Measurements from ENCODE around the gene KRT9. TPM values are rescaled to one million over a fixed set of nuclear protein-coding genes. Genes with fewer than 3 reads are reported as not detected.

The KRT9 gene
- total RNA-seq, 2 donors from 2014 or later, result not detected

- intact Hi-C loops (cut with DNase I), result loop anchor here in 1 of 2 donors (5.0 kb wide), 1 partner anchor 95 kb away; no protein-coding TSS in a partner anchor
- peak; percentile 48 for DNase-seq (ENCODE audit: low spot score)
Measured at GRCh38 chr17:41552455-41552854, 19.4 kb downstream of the KRT9 start.

- intact Hi-C loops (cut with DNase I), result loop anchor here in 1 of 2 donors (5.0 kb wide), 1 partner anchor 96 kb away; no protein-coding TSS in a partner anchor
- DNase-seq (ENCODE audit: low spot score), result peak; percentile 47
Measured at GRCh38 chr17:41551365-41551764, 20.5 kb downstream of the KRT9 start.

DNA sequence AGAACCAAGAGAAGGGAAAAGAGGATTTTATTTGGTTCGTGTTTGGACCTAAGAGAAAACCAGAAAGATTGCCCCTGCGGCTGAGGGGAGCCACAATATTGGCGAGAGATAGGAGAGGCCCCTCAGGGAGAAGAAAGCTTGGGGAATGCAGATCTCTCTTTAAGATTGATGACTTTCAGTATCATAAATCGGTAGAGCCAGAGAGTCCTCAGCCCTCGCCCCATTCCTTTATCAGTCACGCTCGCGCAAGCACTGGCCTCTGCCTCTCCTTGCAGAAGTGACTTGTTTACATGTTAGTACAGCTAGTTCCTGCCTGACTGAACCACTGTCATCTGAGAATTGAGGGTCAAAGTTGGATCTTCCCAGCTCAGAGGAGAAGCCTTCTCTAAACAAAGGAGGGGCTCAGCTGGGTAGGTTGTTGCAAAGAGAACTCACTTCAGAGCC lies 22.2 kb downstream of the KRT9 start:
- DNase-seq (ENCODE audit: low spot score), result peak; percentile 17
- intact Hi-C loops (cut with DNase I), result loop anchor here (5.0 to 10.0 kb wide), 3 partner anchors 95 to 642 kb away; no protein-coding TSS in a partner anchor

DNA sequence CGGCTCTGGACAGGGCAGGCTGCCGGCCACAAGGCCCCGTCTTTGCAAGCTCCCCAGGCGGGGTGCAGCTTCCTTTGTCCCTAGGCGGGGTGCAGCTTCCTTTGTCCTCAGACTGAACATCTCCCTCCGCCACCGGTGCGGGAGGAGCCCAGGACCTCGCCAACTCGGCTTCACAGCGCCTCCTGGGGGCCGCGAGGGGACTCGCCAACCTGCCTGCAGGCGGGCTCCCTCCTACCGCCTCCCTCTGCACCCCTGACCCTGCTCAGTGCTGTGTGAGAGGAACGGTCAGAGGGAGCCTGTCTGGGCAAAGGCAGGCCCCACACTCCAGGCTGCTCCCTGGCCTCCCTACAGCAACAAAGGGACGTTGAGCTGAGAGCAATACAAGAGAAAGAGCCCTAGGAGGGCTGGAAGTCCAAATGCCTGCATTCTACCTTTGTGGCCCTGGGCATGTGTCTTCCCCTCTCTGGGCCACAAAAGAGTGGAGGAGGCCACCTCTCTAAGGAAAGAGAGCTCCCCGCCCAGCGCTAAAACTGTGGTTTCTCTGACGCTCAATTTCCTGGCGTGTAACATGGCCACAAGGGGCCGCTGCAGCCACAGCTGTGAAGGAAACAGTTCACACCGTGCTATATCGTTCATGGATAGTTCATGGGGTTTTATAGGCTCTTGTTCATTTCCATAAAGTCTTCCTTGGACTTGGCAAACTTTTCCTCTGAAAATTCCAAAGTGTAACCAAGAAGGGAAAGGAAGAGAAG lies 22.8 kb downstream of the KRT9 start:
- peak; percentile 96 for DNase-seq (ENCODE audit: low spot score)
- intact Hi-C loops (cut with DNase I), result loop anchor here (5.0 to 10.0 kb wide), 2 partner anchors 96 to 642 kb away; no protein-coding TSS in a partner anchor

GRCh38 chr17:41547921-41548843 lies 23.7 kb downstream of the KRT9 start:
- intact Hi-C loops (cut with DNase I), result loop anchor here (5.0 to 10.0 kb wide), 2 partner anchors 97 to 641 kb away; no protein-coding TSS in a partner anchor
- DNase-seq (ENCODE audit: low spot score), result peak; percentile 91

GRCh38 chr17:41547378-41547841 lies 24.4 kb downstream of the KRT9 start:
- peak; percentile 73 for DNase-seq (ENCODE audit: low spot score)
- intact Hi-C loops (cut with DNase I), result loop anchor here (5.0 to 10.0 kb wide), 2 partner anchors 97 to 640 kb away; no protein-coding TSS in a partner anchor

GRCh38 chr17:41546819-41547218 lies 25.0 kb downstream of the KRT9 start:
- intact Hi-C loops (cut with DNase I), result loop anchor here (5.0 to 10.0 kb wide), 2 partner anchors 98 to 640 kb away; no protein-coding TSS in a partner anchor
- DNase-seq (ENCODE audit: low spot score), result peak; percentile 15

- intact Hi-C loops (cut with DNase I), result loop anchor here (5.0 to 10.0 kb wide), 2 partner anchors 99 to 639 kb away; no protein-coding TSS in a partner anchor
Measured at GRCh38 chr17:41545829-41546410, 25.9 kb downstream of the KRT9 start.

GRCh38 chr17:41544935-41545334 lies 26.9 kb downstream of the KRT9 start:
- intact Hi-C loops (cut with DNase I), result loop anchor here (5.0 to 10.0 kb wide), 2 partner anchors 100 to 638 kb away; no protein-coding TSS in a partner anchor
- DNase-seq (ENCODE audit: low spot score), result peak; percentile 5

More at GRCh38 chr17:41545829-41546410, 25.9 kb downstream of the KRT9 start:
- peak; percentile 72 for DNase-seq (ENCODE audit: low spot score)

DNA sequence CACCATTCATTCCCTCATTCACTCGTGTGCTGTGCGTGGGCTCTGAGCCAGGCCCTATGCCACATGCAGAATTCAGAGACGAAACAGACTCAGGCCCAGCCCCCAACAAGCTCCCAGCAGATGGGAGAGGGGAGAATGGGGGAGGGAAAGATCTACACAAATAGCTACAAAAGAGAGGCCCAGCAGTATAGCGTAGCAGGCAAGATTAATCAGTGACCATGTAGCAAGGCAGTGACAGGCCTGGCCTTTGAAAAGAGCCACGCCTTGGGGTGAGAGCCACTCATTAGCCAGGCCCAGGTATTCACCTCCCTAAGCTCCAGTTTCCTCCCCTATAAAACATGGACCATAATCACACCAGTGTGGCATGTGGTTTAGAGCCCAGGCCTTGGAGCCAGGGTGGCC lies 27.4 kb downstream of the KRT9 start:
- DNase-seq (ENCODE audit: low spot score), result peak; percentile 40

DNA sequence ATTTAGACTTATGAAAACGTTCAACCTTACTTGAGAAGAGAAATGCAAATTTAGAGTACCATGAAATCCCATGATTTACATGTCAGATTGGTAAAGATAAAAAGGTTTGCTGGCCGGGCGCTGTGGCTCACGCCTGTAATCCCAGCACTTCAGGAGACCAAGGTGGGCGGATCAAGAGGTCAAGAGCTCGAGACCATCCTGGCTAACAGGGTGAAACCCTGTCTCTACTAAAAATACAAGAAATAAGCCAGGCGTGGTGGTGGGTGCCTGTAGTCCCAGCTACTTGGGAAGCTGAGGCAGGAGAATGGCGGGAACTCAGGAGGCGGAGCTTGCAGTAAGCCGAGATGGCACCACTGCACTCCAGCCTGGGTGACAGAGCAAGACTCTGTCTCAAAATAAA lies 29.1 kb downstream of the KRT9 start:
- intact Hi-C loops (cut with DNase I), result loop anchor here in 1 of 2 donors (5.0 to 10.0 kb wide), 2 partner anchors 102 to 635 kb away; no protein-coding TSS in a partner anchor
- DNase-seq (ENCODE audit: low spot score), result peak; percentile 67

More for the DNA sequence above, 27.4 kb downstream of the KRT9 start:
- intact Hi-C loops (cut with DNase I), result loop anchor here in 1 of 2 donors (5.0 to 10.0 kb wide), 2 partner anchors 100 to 637 kb away; no protein-coding TSS in a partner anchor

- intact Hi-C loops (cut with DNase I), result loop anchor here in 1 of 2 donors (5.0 to 10.0 kb wide), 2 partner anchors 102 to 635 kb away; no protein-coding TSS in a partner anchor
- DNase-seq (ENCODE audit: low spot score), result no peak
Measured at GRCh38 chr17:41542357-41542756, 29.5 kb downstream of the KRT9 start.

- intact Hi-C loops (cut with DNase I), result loop anchor here in 1 of 2 donors (5.0 to 10.0 kb wide), 2 partner anchors 104 to 634 kb away; no protein-coding TSS in a partner anchor
- DNase-seq (ENCODE audit: low spot score), result peak; percentile 25
Measured at GRCh38 chr17:41540921-41541625, 30.8 kb downstream of the KRT9 start.

GRCh38 chr17:41539979-41540701 lies 31.7 kb downstream of the KRT9 start:
- intact Hi-C loops (cut with DNase I), result loop anchor here in 1 of 2 donors (5.0 to 10.0 kb wide), 2 partner anchors 105 to 633 kb away; no protein-coding TSS in a partner anchor
- DNase-seq (ENCODE audit: low spot score), result peak; percentile 66

GRCh38 chr17:41539071-41539492 lies 32.8 kb downstream of the KRT9 start:
- intact Hi-C loops (cut with DNase I), result no loop called here
- peak; percentile 16 for DNase-seq (ENCODE audit: low spot score)

DNA sequence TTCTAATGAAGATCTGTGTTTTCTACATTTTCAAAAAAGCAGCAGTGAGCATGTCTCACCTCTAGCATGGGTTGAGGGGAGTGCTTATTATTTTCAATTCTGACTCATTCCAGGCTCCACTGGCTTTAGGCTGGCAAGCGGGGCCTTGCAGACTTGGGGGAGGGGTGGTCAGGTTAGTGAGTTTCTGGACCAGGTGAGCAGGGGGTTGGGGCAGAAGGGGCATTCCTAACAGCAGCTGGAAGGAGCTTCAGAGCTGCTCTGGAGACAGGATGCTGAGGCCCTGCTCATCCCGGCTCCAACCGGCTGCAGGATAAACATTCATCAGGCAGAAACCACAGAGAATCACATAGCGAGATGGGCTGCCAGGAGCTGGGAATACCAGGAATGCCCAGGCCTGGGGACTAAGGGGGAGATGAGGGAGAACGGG lies 33.3 kb downstream of the KRT9 start:
- DNase-seq (ENCODE audit: low spot score), result peak; percentile 37
- intact Hi-C loops (cut with DNase I), result no loop called here

- peak; percentile 54 for DNase-seq (ENCODE audit: low spot score)
- intact Hi-C loops (cut with DNase I), result no loop called here
Measured at GRCh38 chr17:41537990-41538389, 33.9 kb downstream of the KRT9 start.

All from posterior vena cava (tissue), 2 donors.